Measurements from ENCODE around the gene TEAD3. TPM values are rescaled to one million over a fixed set of nuclear protein-coding genes. Genes with fewer than 3 reads are reported as not detected.
A peak's percentile ranks its signal among the peaks of the same experiment; 100 is the strongest.

The TEAD3 gene
- total and polyA plus RNA-seq, 2 of the 4 experiments (the other 2 are of a cell fraction), result 5.2 to 28.0 TPM

GRCh38 chr6:35474131-35474941, 22.5 kb downstream of the TEAD3 start:
- peaks cover 65% of the 10 kb centered on the region for H3K36me3 ChIP-seq (ENCODE audit: control insufficient read depth, insufficient read depth, low read length)
- no peak overlapping the region for H2BK5ac ChIP-seq (ENCODE audit: low read depth, low read length, poor library complexity, severe bottlenecking)
- H3K27me3 ChIP-seq (ENCODE audit: control insufficient read depth, insufficient read depth, low read length), result no peaks in the 10 kb centered on the region
- peak overlapping the region; percentile 57 for H2AK9ac ChIP-seq (replicated peaks; ENCODE audit: low read depth, low read length, poor library complexity)
- ChIA-PET POLR2A (ENCODE audit: unreplicated experiment) (interaction anchor here (0.6 to 0.9 kb wide), 5 partner anchors 7 to 441 kb away, joined by 3 to 7 read pairs (median 4); no protein-coding TSS in a partner anchor), CTCF (no interaction called here)
- no TSS peak for BruUV-seq (replicated peaks)
- no peak overlapping the region for H2BK120ac ChIP-seq (ENCODE audit: low read depth, low read length)
- H4K5ac ChIP-seq (ENCODE audit: low read depth, low read length), result no peak overlapping the region
- dilution Hi-C loops (cut with HindIII; ENCODE audit: low sequenced_read_pairs, unreplicated experiment) (no loop called here), intact Hi-C loops (cut with micrococcal nuclease) (no loop called here), in situ Hi-C loops (cut with MboI; ENCODE audit: low sequenced_read_pairs) (no loop called here)
- H3K79me1 ChIP-seq (ENCODE audit: low read depth in 1 of 2, low read length in 2 of 2), result peaks cover 7 to 47% of the 10 kb centered on the region in 2 experiments; a peak in 3 of 4 replicates
- H3K27ac ChIP-seq (ENCODE audit: insufficient read depth, low read length), result no peak overlapping the region
- H3K9me3 ChIP-seq (ENCODE audit: control insufficient read depth, insufficient read depth, low read length), result no peaks in the 10 kb centered on the region
- H3K23ac ChIP-seq (ENCODE audit: low read depth, low read length), result no peak overlapping the region
- no peak overlapping the region for H3K4me2 ChIP-seq (ENCODE audit: low read depth, low read length)
- peaks cover 63% of the 10 kb centered on the region for H4K20me1 ChIP-seq (ENCODE audit: insufficient read depth, low read length)
- no peak overlapping the region for H3K18ac ChIP-seq (ENCODE audit: low read depth, low read length)
- H3K4me1 ChIP-seq (ENCODE audit: control insufficient read depth, insufficient read depth, low read length), result peaks cover 10% of the 10 kb centered on the region
- no peak overlapping the region for H3K56ac ChIP-seq (ENCODE audit: extremely low read depth, insufficient read depth, low read length)
- no peak overlapping the region for H2AK5ac ChIP-seq (ENCODE audit: low read depth, low read length)
- H4K8ac ChIP-seq (ENCODE audit: low read depth in 2 of 2, low read length in 2 of 2), result no peak overlapping the region
- H3K9ac ChIP-seq (ENCODE audit: low read depth, low read length), result no peak overlapping the region
- 95% methylated on average over 4 of the region's 14 CpGs; no CpG with 5 or more reads in 1 of the 2 experiments for WGBS, 2 experiments (ENCODE audit: extremely low coverage in 2 of 2, insufficient read length in 1 of 2)
- H3K4ac ChIP-seq (ENCODE audit: low read depth, low read length), result no peak overlapping the region
- H2BK15ac ChIP-seq (ENCODE audit: low read depth, low read length), result no peak overlapping the region
- H3K9me1 ChIP-seq (ENCODE audit: insufficient read depth, low read length), result 0 out of 2 replicates have a peak, but pooled peaks cover 6% of the 10 kb centered on the region
- no peak overlapping the region for H2AFZ ChIP-seq (replicated peaks; ENCODE audit: low read length, poor library complexity)
- DNase-seq (no peak), ATAC-seq (ENCODE audit: low read depth) (peak; percentile 3)
- no peak overlapping the region for H4K91ac ChIP-seq (ENCODE audit: insufficient read depth, low read depth, low read length)
- no peak overlapping the region for H3K14ac ChIP-seq (replicated peaks; ENCODE audit: low read depth, low read length)
- H2BK20ac ChIP-seq (ENCODE audit: low read depth, low read length), result no peak overlapping the region
- no peak overlapping the region for H3K4me3 ChIP-seq (ENCODE audit: insufficient read depth, low read depth, low read length)
- no peak for TF ChIP-seq BHLHE40 (IDR thresholded peaks at IDR 0.05; ENCODE audit: low read depth, low read length)
- no peak for TF ChIP-seq NFE2L2 (IDR thresholded peaks at IDR 0.05; ENCODE audit: low read depth, low read length)
- TF ChIP-seq USF2 (IDR thresholded peaks at IDR 0.05; ENCODE audit: low read depth, low read length), result no peak
- TF ChIP-seq CEBPB (IDR thresholded peaks at IDR 0.05; ENCODE audit: low read depth, low read length), result no peak
- TF ChIP-seq CHD1 (IDR thresholded peaks at IDR 0.05; ENCODE audit: low read depth, low read length), result no peak
- no peak for TF ChIP-seq MAZ (IDR thresholded peaks at IDR 0.05; ENCODE audit: borderline replicate concordance, low read depth, low read length)
- TF ChIP-seq ELK1 (IDR thresholded peaks at IDR 0.05; ENCODE audit: borderline replicate concordance, low read depth, low read length), result no peak
- TF ChIP-seq CTCF (conservative IDR thresholded peaks at IDR 0.05; ENCODE audit: low read depth, low read length), result no peak
- TF ChIP-seq RAD21 (IDR thresholded peaks at IDR 0.05; ENCODE audit: low read length), result no peak
- TF ChIP-seq FOS (IDR thresholded peaks at IDR 0.05; ENCODE audit: low read depth, low read length), result no peak
- TF ChIP-seq RCOR1 (IDR thresholded peaks at IDR 0.05; ENCODE audit: insufficient replicate concordance, low read length), result no peak
- no peak for TF ChIP-seq MAFK (IDR thresholded peaks at IDR 0.05; ENCODE audit: low read depth, low read length)
- no peak for TF ChIP-seq RFX5 (IDR thresholded peaks at IDR 0.05; ENCODE audit: low read depth, low read length)
- TF ChIP-seq SMC3 (IDR thresholded peaks at IDR 0.05; ENCODE audit: low read depth, low read length), result no peak
